SK-N-MC (cell line): ENCODE results near the gene OBSCN.

Experiments
- DNase-seq: peaks from one replicate; pipeline ENCODE4 v3.0.0-alpha.2; 2011; ENCODE audit warnings: low read depth, low spot score
- H3K27ac ChIP-seq: fragments of 200-600 bp; sonication (generic); 2 replicates; pipeline ENCODE4 v1.5.1; 2016; ENCODE audit warnings: mixed run types
- H3K36me3 ChIP-seq: fragments of 200-600 bp; sonication (generic); 2 replicates; pipeline ENCODE4 v1.6.1; 2017; ENCODE audit warnings: antibody characterized with exemption, low read length, mixed read lengths; ENCODE audit not compliant: insufficient read depth
- H3K4me3 ChIP-seq: fragments of 200-600 bp; sonication (generic); 2 replicates; pipeline ENCODE4 v1.5.1; 2016
- H3K9ac ChIP-seq: fragments of 200-600 bp; sonication (generic); 2 replicates; pipeline ENCODE4 v1.8.0; 2017; ENCODE audit warnings: mixed run types, mixed read lengths; ENCODE audit not compliant: insufficient read length
- H3K9me3 ChIP-seq: fragments of 200-600 bp; sonication (generic); 2 replicates; pipeline ENCODE4 v1.6.1; 2017; ENCODE audit warnings: low read depth, mild to moderate bottlenecking, antibody characterized with exemption, low read length, moderate library complexity, mixed read lengths
- EZH2 ChIP-seq: fragments of 200-600 bp; sonication (generic); IDR thresholded peaks from one replicate; pipeline ENCODE4 v1.6.1; 2017; ENCODE audit warnings: antibody characterized with exemption
- FOXP2 ChIP-seq: optimal IDR thresholded peaks from 2 replicates; pipeline ENCODE3; 2011; ENCODE audit warnings: mild to moderate bottlenecking, moderate library complexity; ENCODE audit not compliant: insufficient read depth; ENCODE audit errors: extremely low read length, control extremely low read depth
- POLR2AphosphoS5 ChIP-seq: IDR thresholded peaks from 2 replicates; pipeline ENCODE4 v1.6.1; 2012; ENCODE audit warnings: mild to moderate bottlenecking, low read depth, low read length, borderline replicate concordance

Gene OBSCN

DNA sequence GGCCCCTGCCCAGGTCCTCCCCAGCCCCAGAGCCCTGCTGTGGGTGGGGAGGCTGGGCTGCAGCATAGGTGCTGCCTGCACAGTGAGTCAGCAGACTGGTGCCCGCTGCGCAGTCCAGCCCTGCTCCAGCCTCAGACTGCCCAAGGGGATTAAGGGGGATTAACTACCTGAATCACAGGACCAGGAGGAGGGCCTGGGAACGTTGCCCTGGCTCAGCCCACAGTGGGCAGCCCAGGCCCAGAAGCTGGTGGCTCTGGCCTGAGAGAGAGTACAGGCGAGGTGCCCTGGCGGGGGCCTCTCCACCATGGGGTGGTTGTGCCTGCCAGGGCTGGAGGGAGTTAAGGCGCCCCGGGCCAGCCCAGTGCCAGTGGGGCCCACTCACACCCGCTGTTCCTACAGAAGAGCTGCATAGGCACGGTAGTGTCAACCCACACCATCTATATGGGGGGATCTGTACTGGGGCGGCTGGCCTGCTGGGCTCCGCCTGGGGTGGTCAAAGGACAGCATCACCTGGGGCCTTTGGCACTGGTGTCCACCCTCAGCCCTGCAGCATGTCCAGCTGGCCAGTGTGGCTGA is 2.3 kb downstream of the OBSCN start:
- no peaks in the 10 kb centered on the region for H3K36me3 ChIP-seq
- TF ChIP-seq FOXP2 (no peak), POLR2AphosphoS5 (no peak), EZH2 (no peak)

DNA sequence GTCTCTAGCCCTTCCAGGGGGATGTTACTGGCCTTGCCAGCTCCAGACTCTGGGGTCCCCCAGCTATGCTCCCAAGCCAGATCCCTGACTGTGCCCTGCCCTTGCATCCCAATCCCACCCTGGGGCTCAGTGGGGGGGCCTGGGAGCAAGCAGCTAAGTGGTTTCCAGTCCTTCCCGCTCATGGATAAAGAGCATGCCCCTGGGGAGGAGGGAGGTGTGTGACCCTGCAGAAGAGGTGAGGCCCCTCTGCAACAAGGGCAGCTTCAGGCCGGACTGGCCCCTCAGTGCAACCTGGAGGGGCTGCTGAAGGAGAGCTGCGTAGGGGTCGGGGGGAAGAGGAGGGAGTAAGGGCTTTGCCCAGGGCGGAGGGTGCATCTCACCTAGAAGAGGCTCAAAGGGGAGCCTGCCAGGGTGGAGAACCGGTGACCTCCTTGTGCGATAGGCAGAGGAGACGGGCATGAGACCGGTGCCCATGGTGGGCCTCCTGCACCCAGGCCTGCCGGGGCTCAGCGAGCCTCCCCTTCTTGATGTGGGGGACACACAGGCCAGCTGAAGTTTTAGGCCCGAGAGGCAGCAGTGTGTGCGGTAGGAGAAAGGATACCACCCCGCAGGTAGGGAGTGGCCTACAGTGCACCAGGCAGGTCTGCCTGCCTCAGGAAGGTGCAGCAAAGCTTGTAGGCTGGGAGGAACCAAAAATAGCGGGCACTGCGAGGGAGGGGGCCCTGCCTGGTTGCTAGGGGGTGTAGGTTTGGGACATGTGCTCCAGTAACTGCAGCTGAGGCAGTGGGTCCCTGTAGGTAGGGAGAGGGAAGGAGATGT is 3.1 kb downstream of the OBSCN start:
- Histone ChIP-seq H3K9me3 (no peaks in the 10 kb centered on the region), H3K9ac (no peak overlapping the region), H3K4me3 (no peak overlapping the region), H3K36me3 (no peaks in the 10 kb centered on the region), H3K27ac (no peak overlapping the region)
- DNase-seq: no peak
- TF ChIP-seq FOXP2: no peak
- no peak for TF ChIP-seq POLR2AphosphoS5
- TF ChIP-seq EZH2: no peak

More for the DNA sequence above, 2.3 kb downstream of the OBSCN start:
- Histone ChIP-seq H3K9ac (no peak overlapping the region), H3K4me3 (no peak overlapping the region), H3K27ac (no peak overlapping the region), H3K9me3 (no peaks in the 10 kb centered on the region)
- no peak for DNase-seq

DNA sequence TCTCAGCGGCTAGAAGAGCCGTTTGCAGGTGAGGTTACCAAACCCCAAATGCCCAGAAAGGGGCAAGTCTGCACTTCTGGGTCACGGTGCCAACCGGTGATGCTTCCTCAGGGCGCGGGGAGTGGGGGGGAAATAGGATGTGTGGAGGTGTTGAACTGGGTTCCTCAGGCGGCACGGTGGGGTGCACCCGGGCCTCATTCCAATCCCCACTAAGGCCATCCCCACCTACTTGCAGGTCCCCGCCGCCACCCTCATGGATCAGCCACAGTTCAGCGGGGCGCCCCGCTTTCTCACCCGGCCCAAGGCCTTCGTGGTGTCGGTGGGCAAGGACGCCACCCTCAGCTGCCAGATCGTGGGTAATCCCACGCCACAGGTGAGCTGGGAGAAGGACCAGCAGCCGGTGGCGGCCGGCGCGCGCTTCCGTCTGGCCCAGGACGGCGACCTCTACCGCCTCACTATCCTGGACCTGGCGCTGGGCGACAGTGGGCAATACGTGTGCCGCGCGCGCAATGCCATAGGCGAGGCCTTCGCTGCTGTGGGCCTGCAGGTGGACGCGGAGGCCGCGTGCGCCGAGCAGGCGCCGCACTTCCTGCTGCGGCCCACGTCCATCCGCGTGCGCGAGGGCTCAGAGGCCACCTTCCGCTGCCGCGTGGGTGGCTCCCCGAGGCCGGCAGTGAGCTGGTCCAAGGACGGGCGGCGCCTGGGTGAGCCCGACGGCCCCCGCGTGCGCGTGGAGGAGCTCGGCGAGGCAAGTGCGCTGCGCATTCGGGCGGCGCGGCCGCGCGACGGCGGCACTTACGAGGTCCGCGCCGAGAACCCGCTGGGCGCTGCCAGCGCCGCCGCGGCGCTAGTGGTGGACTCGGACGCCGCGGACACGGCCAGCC is 3.9 kb downstream of the OBSCN start:
- no peak for DNase-seq
- Histone ChIP-seq H3K4me3 (no peak overlapping the region), H3K9ac (no peak overlapping the region), H3K27ac (no peak overlapping the region), H3K36me3 (no peaks in the 10 kb centered on the region; the same call in 1 of the 2 replicates), H3K9me3 (no peaks in the 10 kb centered on the region)
- no peak for TF ChIP-seq POLR2AphosphoS5
- TF ChIP-seq EZH2: no peak
- no peak for TF ChIP-seq FOXP2

DNA sequence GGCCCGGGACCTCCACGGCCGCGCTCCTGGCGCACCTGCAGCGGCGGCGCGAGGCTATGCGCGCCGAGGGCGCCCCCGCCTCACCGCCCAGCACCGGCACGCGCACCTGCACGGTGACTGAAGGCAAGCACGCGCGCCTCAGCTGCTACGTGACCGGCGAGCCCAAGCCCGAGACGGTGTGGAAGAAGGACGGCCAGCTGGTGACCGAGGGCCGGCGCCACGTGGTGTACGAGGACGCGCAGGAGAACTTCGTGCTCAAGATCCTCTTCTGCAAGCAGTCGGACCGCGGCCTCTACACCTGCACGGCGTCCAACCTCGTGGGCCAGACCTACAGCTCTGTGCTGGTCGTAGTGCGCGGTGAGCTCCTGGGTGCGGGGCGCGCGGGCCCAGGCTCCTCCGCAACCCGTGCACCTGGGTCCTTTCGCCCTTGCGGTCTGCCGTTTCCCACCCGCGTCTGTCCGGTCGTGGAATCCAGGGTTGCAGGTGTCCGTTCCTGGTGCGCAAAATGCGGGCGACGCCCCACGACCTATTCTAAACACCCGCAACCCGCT is 4.6 kb downstream of the OBSCN start:
- TF ChIP-seq POLR2AphosphoS5 (no peak), EZH2 (no peak), FOXP2 (no peak)
- H3K9ac ChIP-seq: no peak overlapping the region
- no peak for DNase-seq
- no peak overlapping the region for H3K27ac ChIP-seq
- no peaks in the 10 kb centered on the region for H3K9me3 ChIP-seq
- no peaks in the 10 kb centered on the region; the same call in 1 of the 2 replicates for H3K36me3 ChIP-seq
- H3K4me3 ChIP-seq: peak overlapping the region; percentile 93

DNA sequence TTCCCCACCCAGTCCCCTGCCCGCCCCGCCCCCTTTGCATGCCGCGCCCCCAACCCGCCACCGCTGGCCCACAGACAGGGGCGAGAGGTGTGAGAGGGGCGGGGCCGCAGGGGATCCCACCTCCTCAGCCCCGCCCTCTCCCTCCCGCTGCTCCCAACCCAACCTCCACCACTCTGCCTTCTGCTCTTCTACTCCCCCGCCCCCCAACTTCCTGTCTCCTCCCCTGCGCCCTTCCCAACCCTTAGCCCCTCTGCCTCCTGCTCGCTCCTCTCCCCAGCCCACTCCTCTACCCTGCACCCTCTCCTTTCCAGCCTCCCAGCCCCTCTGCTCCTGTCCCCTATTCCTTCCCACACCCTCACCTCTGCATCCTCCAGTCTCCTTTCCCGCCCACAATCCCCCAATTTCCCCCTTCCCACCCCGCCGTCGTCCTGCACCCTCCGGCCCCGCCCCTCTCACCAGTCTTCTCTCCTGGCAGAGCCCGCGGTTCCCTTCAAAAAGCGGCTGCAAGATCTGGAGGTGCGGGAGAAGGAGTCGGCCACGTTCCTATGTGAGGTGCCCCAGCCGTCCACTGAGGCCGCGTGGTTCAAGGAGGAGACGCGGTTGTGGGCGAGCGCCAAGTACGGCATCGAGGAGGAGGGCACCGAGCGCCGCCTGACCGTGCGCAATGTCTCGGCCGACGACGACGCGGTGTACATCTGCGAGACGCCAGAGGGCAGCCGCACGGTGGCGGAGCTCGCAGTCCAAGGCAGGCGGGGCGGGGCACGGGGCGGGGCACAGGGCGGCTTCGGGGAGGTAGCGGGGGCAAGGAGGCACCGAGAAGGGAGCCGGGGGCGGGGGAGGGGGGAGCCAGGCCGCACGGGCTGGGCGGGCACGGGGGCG is 5.4 kb downstream of the OBSCN start:
- H3K4me3 ChIP-seq: peak overlapping the region; percentile 93
- H3K27ac ChIP-seq: 0 out of 2 replicates have a peak overlapping the region, but pooled peaks have one; percentile 54
- peak overlapping the region; percentile 63 for H3K9ac ChIP-seq
- TF ChIP-seq FOXP2: no peak
- TF ChIP-seq EZH2: no peak
- TF ChIP-seq POLR2AphosphoS5: peak; percentile 60; the same call in 1 of the 2 replicates
- no peaks in the 10 kb centered on the region; the same call in 1 of the 2 replicates for H3K36me3 ChIP-seq
- DNase-seq: peak; percentile 66
- no peaks in the 10 kb centered on the region for H3K9me3 ChIP-seq

DNA sequence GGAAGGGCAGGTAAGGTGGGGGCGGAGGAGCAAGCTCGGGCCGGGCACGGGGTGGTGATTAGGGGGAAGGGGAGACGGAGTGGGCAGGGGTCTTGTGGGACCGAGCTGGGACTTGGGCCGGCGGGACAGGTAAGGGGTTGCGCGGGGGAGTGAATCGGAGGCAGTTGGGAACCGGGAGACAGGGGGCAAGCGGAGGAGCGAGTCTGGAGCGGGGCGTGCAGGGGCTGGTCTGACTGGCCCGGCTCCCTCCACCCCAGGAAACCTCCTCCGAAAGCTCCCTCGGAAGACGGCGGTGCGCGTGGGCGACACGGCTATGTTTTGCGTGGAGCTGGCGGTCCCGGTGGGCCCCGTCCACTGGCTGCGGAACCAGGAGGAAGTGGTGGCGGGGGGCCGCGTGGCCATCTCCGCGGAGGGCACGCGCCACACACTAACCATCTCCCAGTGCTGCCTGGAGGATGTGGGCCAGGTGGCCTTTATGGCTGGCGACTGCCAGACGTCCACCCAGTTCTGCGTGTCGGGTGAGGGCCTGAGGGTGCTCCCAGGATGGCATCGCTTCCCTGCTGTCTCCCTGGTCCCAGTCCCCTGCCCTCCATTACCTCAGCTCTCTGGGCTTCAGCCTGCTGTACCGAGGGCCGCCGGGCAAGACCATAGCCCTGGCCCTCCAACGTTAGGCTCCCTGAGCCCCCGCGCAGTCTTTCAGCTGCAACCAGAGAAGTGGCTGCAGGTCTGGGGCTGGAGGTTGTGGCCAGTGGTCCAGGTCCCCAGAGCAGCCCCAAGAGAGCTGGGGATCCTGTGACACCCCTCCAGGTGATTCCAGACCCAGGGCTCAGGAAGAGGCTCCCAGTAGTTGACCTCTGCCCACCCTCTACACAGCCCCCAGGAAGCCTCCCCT is 6.3 kb downstream of the OBSCN start:
- DNase-seq: no peak
- H3K27ac ChIP-seq: no peak overlapping the region
- H3K9me3 ChIP-seq: no peaks in the 10 kb centered on the region
- H3K36me3 ChIP-seq: no peaks in the 10 kb centered on the region; the same call in 1 of the 2 replicates
- peak overlapping the region; percentile 93 for H3K4me3 ChIP-seq
- H3K9ac ChIP-seq: peak overlapping the region; percentile 17
- TF ChIP-seq FOXP2 (no peak), EZH2 (no peak), POLR2AphosphoS5 (no peak)

DNA sequence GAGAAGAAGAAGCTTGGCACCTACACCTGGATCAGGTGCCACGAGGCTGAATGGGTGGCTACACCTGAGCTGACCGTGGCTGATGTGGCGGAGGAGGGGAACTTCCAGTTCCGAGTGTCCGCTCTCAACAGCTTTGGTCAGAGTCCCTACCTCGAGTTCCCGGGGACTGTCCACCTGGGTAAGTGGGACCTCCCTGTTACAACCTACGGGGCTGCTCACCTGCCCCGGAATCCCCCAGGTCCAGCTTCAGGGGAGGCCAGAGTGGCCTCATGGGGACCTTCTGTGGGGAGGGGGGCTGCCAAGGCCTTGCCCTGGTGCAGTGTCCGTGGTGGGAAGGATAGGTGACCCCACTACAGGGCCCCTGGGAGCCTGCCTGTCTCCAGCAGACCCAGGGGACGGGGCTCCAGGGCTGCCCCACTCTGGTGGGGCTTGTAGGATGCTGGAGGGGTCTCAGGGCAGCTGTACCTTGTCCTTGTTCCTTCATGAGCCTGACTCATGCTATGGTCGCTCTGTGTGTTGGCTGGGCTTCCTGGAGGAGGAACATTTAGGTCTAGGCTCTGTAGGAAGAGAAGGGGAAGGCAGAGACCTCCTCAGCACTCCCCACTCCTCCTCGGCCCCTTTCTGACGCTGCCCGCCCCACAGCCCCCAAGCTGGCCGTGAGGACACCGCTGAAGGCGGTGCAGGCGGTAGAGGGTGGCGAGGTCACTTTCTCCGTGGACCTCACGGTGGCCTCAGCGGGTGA is 7.2 kb downstream of the OBSCN start:
- Histone ChIP-seq H3K9ac (no peak overlapping the region), H3K27ac (no peak overlapping the region), H3K36me3 (no peaks in the 10 kb centered on the region; the same call in 1 of the 2 replicates), H3K9me3 (no peaks in the 10 kb centered on the region), H3K4me3 (no peak overlapping the region)
- DNase-seq: no peak
- no peak for TF ChIP-seq EZH2
- TF ChIP-seq POLR2AphosphoS5: no peak
- TF ChIP-seq FOXP2: no peak
